Islet of Langerhans (tissue), 1 donor: ENCODE measurements around the gene CCDC57.

ENCODE experiments used
- FAIRE-seq: peaks from one replicate; lab custom pipeline; 2011; peaks lifted over from hg19 to GRCh38; lab: Jason Lieb, UNC

CCDC57 gene

DNA sequence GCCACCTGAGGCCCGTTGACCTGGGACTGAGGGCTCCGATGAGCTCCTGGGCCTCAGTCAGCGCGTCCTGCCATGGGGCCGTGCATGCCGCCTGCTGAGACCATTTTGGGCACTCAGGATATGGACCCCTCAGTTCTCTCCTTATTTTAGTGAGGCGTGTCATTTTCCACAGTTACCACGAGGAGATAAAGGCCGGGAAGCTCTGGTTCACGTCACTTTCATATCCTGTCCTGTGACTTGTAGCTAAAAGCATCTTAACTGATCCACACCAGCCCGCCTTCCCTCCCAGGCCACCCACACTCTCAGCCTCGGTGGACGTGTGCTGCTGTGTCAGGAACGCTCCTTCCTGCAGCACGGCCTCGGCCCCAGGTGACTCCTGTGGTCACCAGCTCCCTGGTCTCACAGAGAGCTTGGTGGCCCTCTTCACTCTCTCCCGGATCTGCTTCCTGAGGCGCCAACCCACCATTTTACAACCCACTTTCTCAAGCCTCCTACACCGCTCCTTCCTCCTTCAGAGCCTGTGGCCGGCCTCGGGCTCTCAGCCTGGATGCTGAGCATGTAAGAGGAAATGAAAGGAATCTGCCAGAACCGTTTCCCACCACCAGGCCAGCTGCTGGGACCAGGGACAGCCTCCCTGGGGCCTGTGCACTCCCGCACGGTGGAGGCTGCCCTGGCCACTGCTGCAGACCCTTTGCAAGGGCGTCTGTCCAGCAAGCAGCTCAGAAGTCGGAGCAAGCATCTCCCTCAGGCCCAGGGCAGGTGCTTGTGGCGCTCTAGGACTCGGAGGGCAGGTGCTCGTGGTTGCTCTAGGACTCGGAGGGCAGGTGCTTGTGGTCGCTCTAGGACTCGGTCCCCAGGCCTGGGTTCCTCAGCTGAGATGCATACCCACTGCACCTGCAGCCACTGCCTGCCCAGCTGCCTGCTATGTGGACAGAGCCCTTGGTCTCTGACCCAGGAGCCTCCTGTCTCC is 90.7 kb downstream of the CCDC57 start:
- FAIRE-seq, result no peak

- FAIRE-seq, result no peak
Observed at GRCh38 chr17:82121246-82121645, 91.4 kb downstream of the CCDC57 start.

GRCh38 chr17:82120148-82120547 is 92.5 kb downstream of the CCDC57 start:
- FAIRE-seq, result no peak

- no peak for FAIRE-seq
Observed at GRCh38 chr17:82118815-82119380, 93.7 kb downstream of the CCDC57 start.

- no peak for FAIRE-seq
Observed at GRCh38 chr17:82118168-82118814, 94.4 kb downstream of the CCDC57 start.

DNA sequence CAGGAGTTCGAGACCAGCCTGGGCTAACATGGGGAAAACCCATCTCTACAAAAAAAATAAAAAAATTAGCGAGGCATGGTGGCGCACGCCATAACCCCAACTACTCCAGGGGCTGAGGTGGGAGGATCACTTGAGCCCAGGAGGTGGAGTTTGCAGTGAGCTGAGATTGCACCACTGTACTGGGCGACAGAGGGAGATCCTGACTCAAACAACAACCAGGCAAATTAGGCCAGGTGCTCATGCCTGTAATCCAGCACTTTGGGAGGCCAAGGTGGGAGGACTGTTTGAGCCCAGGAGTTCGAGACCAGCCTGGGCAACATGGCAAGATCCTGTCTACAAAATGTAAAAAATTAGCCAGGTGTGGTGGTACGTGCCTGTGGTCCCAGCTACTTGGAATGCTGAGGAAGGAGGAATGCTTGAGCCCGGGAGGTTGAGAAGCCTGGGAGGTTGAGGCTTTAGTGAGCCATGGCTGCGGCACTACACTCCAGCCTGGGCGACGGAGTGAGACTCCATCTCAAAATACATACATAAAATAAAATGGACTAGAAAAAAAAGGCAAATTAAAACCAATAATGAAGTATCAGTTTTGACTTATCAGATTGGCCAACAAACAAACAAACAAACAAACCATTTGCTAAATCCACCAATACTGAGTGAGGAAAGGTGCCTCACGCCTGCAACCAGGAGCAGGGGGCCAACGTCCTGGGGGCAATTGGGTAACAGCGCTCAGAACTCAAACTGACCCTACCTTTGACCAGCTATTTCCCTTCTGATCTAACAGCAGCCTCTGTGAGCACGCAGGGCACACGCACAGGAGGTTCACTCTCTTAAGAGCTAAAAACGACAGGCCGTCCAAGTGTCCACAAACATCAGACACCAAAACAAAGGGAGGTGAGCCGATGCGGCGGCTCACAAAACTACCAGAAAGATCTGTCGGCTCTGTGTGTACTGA is 95.2 kb downstream of the CCDC57 start:
- no peak for FAIRE-seq

DNA sequence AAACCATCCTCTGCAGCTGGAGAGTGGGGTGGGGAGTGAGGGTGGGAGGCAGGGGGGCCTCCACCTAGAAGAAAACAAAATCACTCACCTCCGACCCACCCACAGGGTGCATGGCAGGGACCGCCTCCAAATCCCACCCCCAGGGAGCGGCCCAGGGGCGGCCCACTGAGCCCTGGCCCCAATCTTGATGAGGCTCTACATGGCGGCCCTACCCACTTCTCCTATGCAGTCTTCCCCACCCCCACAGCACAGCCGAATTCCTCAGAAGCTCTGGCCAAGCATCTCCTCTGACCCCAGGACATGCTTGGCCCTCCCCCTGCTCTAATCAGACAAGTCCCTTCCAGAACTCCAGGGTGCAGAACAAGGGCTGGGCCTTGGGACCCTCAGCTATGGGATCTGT is 96.4 kb downstream of the CCDC57 start:
- no peak for FAIRE-seq

- FAIRE-seq, result no peak
Observed at GRCh38 chr17:82114872-82115271, 97.8 kb downstream of the CCDC57 start.

DNA sequence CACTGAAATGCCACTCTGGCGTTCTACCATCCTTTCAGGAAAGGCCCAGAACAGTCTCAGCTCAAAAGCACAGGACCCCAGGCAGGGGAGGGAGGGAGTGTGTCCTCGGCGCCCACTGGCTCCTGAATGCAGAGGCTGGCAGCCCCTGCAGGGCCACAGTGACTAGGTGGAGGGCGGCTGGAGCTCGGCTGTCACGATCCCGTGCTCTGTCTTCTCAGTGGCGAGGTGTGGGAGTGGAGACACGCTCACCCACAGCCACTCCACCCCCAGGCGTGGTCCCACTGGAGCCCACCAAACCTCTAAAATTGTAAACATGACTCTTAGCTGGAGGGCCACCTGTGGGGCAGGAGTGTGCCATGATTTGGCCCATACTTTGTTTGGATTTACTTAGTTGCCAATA is 98.2 kb downstream of the CCDC57 start:
- FAIRE-seq, result no peak

GRCh38 chr17:82113941-82114340 is 98.7 kb downstream of the CCDC57 start:
- FAIRE-seq, result no peak

DNA sequence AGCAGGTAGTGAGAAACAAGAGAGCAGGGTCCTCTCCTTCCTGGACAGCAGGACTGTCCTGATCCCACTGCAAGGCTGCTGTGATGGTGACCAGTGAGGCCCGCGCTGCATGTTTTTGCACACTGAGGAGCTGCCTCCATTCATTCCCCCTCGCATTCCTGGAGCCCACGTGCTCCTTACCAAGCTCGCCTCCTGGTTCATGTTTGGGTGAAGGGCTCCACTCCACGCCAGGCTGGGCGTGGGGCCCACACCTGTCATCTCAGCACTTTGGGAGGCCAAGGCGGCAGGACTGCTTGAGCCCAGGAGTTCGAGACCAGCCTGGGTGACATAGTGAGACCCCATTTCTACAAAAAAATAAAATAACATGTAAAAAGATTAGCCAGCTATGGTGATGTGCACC is 99.2 kb downstream of the CCDC57 start:
- FAIRE-seq, result no peak

- FAIRE-seq, result no peak
Observed at GRCh38 chr17:82112914-82113311, 99.7 kb downstream of the CCDC57 start.

DNA sequence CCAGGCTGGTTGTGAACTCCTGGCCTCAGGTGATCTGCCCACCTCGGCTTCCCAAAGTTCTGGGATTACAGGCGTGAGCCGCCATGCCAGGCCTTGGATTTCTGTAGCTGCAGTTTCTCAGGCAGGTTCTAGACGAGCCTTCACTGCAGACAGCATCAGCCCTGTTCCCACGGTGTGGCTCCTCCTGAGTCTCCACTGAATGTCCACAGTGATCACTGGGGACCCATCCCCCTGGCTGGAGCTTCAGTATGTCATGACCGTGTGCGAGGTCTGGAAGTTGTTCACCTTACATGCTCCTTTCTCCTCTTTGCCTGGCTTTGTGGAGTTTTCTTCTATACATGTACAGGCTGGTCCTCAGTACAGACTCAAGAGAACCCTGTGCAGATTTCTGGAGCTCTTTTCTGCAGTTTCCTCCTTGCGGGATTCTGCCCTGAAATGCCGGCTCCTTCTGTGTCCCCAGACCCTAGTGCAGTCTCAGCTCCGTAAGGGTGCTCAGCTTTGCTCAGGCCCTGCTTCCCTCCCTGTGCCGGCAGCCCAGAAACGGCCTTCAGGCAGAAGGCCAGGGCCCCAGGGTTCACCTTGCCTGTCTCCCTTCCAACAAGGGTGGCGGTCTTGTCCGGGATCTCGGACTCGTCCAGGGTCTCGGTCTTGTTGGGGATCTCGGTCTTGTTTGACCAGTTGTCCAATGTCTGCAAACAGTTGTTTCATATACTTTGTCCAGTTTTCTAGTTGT is 100.3 kb downstream of the CCDC57 start:
- no peak for FAIRE-seq

GRCh38 chr17:82110298-82110697 is 102.3 kb downstream of the CCDC57 start:
- peak; percentile 99 for FAIRE-seq

DNA sequence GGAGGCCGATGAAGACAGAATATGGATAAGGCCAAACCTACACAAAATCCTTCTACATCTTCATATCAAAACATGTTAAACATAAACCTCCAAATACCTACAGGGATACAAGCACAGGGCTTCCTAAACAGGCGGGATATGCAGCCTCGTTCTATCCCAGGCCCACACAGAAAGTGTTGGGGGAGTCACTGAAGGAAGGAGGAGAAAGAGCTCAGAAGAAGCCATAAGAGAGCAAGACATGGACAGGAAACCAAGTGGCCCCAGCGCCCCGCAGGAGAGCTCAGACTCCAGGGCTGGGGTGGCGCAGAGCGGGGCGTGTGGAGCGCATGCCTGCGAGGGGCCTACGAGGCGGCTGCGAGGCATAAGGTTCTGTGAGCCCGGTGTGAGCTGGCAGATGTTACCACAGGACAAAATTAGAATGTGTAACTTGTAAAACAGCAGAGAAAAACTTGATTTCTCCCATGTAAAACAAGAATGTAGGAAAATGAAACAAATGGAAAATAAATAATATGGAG is 103.6 kb downstream of the CCDC57 start:
- no peak for FAIRE-seq

GRCh38 chr17:82108496-82108945 is 104.1 kb downstream of the CCDC57 start:
- FAIRE-seq, result no peak

DNA sequence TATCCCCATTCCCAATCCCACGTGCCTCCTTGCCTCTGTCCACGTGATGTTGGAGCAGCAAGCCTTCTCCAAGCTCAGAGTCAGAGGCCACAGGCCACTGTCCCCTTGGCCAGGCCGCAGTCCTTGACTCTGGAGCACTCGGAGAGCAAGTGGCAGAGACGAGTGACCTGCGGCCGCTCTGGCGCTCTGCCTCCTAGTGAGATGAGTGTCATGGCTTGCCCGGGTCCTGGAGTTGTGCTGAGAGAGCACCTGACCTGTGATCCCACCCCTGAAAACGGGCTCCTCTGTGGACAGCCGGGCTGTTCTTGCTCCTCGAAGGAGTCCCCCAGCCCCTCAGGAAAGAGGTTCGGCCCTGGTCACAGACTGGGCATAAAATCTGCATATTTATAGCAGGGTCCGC is 104.6 kb downstream of the CCDC57 start:
- FAIRE-seq, result no peak

GRCh38 chr17:82107341-82107860 is 105.2 kb downstream of the CCDC57 start:
- no peak for FAIRE-seq

DNA sequence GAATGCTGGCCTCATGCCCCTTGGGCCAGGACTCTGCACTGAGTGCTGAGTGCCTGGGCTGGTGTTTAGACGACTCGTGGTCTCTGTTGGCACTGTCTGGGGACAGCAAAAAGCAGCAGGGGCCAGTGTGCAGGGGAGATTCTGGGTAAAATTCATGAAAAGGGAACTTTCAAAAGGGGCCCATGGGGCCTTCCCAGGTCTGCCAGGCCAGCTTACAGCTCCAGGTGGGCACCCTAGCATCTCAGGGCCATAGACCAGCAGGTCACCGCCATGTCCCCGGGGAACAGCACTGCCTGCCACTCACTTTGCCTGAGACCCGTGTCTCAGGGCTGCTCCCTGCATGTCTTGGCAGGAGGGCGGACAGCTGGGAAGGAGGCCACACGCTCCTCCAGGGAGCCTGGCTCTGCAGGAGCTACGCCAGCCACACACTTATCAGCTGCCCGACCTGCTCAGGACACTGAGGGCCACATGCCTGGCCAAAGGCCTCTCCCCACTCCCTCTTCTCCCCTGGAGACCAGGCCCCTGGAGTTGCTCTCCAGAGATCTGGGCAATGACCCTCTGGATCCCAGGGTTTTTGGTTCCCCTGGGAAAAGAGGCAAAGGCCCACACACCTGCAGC is 105.8 kb downstream of the CCDC57 start:
- FAIRE-seq, result no peak
